WTC11 (cell line): Measurements from ENCODE around the gene JAKMIP1. TPM values are rescaled to one million over a fixed set of nuclear protein-coding genes. Genes with fewer than 3 reads are reported as not detected.

Source experiments
- ATAC-seq: fragments of 200-7000 bp; cut with Tn5 transposase; 2 replicates; pipeline ENCODE4 v1.10.0; 2021; ENCODE audit warnings: mild to moderate bottlenecking, moderate library complexity
- CTCF ChIA-PET: fragments of 300-600 bp; sonication (Branson Sonifier 250); formaldehyde crosslinking; loops from one replicate; lab custom pipeline; 2021; ENCODE audit warnings: antibody characterized with exemption; lab: Charles Lee
- POLR2A ChIA-PET: fragments of 350-600 bp; sonication (Branson Sonifier 250); formaldehyde crosslinking; loops from one replicate; lab custom pipeline; 2021; ENCODE audit warnings: antibody characterized with exemption; lab: Charles Lee
- DNase-seq: peaks from one replicate; pipeline ENCODE4 v3.0.0; 2021; ENCODE audit warnings: low spot score
- H3K27ac Mint-ChIP-seq: 2 replicates; pipeline ENCODE4 v1.8.0; 2021; ENCODE audit warnings: mixed read lengths
- H3K27me3 Mint-ChIP-seq: 2 replicates; pipeline ENCODE4 v1.8.0; 2021; ENCODE audit warnings: low read depth, mild to moderate bottlenecking, moderate library complexity, mixed read lengths
- H3K36me3 Mint-ChIP-seq: 2 replicates; pipeline ENCODE4 v1.8.0; 2021; ENCODE audit warnings: mixed read lengths
- H3K4me1 Mint-ChIP-seq: 2 replicates; pipeline ENCODE4 v1.8.0; 2022; ENCODE audit warnings: mixed read lengths
- H3K4me3 Mint-ChIP-seq: 2 replicates; pipeline ENCODE4 v1.8.0; 2021; ENCODE audit warnings: mild to moderate bottlenecking, moderate library complexity, mixed read lengths
- H3K9me3 Mint-ChIP-seq: 2 replicates; pipeline ENCODE4 v1.8.0; 2021; ENCODE audit warnings: mixed read lengths
- CBFB ChIP-seq: sonication (generic); formaldehyde crosslinking; IDR thresholded peaks from 2 replicates; pipeline ENCODE4 v1.8.1; 2022; ENCODE audit warnings: mild to moderate bottlenecking, low read depth, missing genetic modification reagents
- CREB1 ChIP-seq: sonication (generic); formaldehyde crosslinking; IDR thresholded peaks from 2 replicates; pipeline ENCODE4 v1.8.0; 2023; ENCODE audit warnings: mild to moderate bottlenecking, missing genetic modification reagents
- ELF4 ChIP-seq: sonication (generic); formaldehyde crosslinking; IDR thresholded peaks from 2 replicates; pipeline ENCODE4 v1.8.1; 2022; ENCODE audit warnings: low read depth, mild to moderate bottlenecking, moderate library complexity, missing genetic modification reagents
- FOXJ3 ChIP-seq: sonication (generic); formaldehyde crosslinking; IDR thresholded peaks from 2 replicates; pipeline ENCODE4 v1.9.0; 2021; ENCODE audit warnings: missing genetic modification reagents, mild to moderate bottlenecking, borderline replicate concordance
- FOXK1 ChIP-seq: sonication (generic); formaldehyde crosslinking; IDR thresholded peaks from 2 replicates; pipeline ENCODE4 v1.8.0; 2022; ENCODE audit warnings: mild to moderate bottlenecking, moderate library complexity, missing genetic modification reagents
- GTF2I ChIP-seq: fragments of 250-450 bp; sonication (Bioruptor Pico); conservative IDR thresholded peaks from 2 replicates; pipeline ENCODE4 v1.4.0; 2021; ENCODE audit warnings: mild to moderate bottlenecking
- HMGA2 ChIP-seq: fragments of 250-450 bp; sonication (Bioruptor Pico); IDR thresholded peaks from 2 replicates; pipeline ENCODE4 v1.4.0; 2021; ENCODE audit warnings: mild to moderate bottlenecking, moderate library complexity
- MAX ChIP-seq: sonication (generic); formaldehyde crosslinking; IDR thresholded peaks from 2 replicates; pipeline ENCODE4 v1.8.0; 2022; ENCODE audit warnings: mild to moderate bottlenecking, missing genetic modification reagents
- NFYB ChIP-seq: sonication (generic); formaldehyde crosslinking; conservative IDR thresholded peaks from 2 replicates; pipeline ENCODE4 v1.8.0; 2022; ENCODE audit warnings: low read depth, missing genetic modification reagents
- NR1H2 ChIP-seq: sonication (generic); formaldehyde crosslinking; IDR thresholded peaks from 2 replicates; pipeline ENCODE4 v1.9.0; 2021; ENCODE audit warnings: mild to moderate bottlenecking, moderate library complexity, missing genetic modification reagents
- PREB ChIP-seq: sonication (generic); formaldehyde crosslinking; IDR thresholded peaks from 2 replicates; pipeline ENCODE4 v1.8.1; 2022; ENCODE audit warnings: mild to moderate bottlenecking, missing genetic modification reagents, moderate library complexity, borderline replicate concordance
- RELA ChIP-seq: sonication (generic); formaldehyde crosslinking; IDR thresholded peaks from 2 replicates; pipeline ENCODE4 v1.8.1; 2022; ENCODE audit warnings: missing genetic modification reagents, mild to moderate bottlenecking, borderline replicate concordance
- SP1 ChIP-seq: sonication (generic); formaldehyde crosslinking; conservative IDR thresholded peaks from 2 replicates; pipeline ENCODE4 v1.8.1; 2022; ENCODE audit warnings: missing genetic modification reagents
- TEAD4 ChIP-seq: sonication (generic); formaldehyde crosslinking; IDR thresholded peaks from 2 replicates; pipeline ENCODE4 v1.8.0; 2022; ENCODE audit warnings: mild to moderate bottlenecking, missing genetic modification reagents
- ZBTB43 ChIP-seq: sonication (generic); formaldehyde crosslinking; IDR thresholded peaks from 2 replicates; pipeline ENCODE4 v1.8.1; 2023; ENCODE audit warnings: mild to moderate bottlenecking, missing genetic modification reagents
- ZNF121 ChIP-seq: sonication (generic); formaldehyde crosslinking; IDR thresholded peaks from 2 replicates; pipeline ENCODE4 v1.8.0; 2023; ENCODE audit warnings: missing genetic modification reagents
- ZNF138 ChIP-seq: sonication (generic); formaldehyde crosslinking; conservative IDR thresholded peaks from 2 replicates; pipeline ENCODE4 v1.8.1; 2022; ENCODE audit warnings: mild to moderate bottlenecking, moderate library complexity, missing genetic modification reagents
- ZNF232 ChIP-seq: sonication (generic); formaldehyde crosslinking; IDR thresholded peaks from 2 replicates; pipeline ENCODE4 v1.8.0; 2022; ENCODE audit warnings: mild to moderate bottlenecking, missing genetic modification reagents
- ZNF263 ChIP-seq: sonication (generic); formaldehyde crosslinking; IDR thresholded peaks from 2 replicates; pipeline ENCODE4 v1.8.1; 2022; ENCODE audit warnings: low read depth, mild to moderate bottlenecking, moderate library complexity, missing genetic modification reagents
- ZNF416 ChIP-seq: fragments of 250-450 bp; sonication (Bioruptor Pico); IDR thresholded peaks from 2 replicates; pipeline ENCODE4 v1.9.0; 2021; ENCODE audit warnings: mild to moderate bottlenecking, inconsistent platforms
- ZNF671 ChIP-seq: fragments of 250-450 bp; sonication (Bioruptor Pico); IDR thresholded peaks from 2 replicates; pipeline ENCODE4 v1.8.0; 2021; ENCODE audit warnings: mild to moderate bottlenecking
- ZSCAN18 ChIP-seq: fragments of 250-450 bp; sonication (Bioruptor Pico); IDR thresholded peaks from 2 replicates; pipeline ENCODE4 v2.1.2; 2022; ENCODE audit warnings: mild to moderate bottlenecking, moderate library complexity
- total RNA-seq: library from RNA; stranded (reverse); gene quantifications from 3 replicates; pipeline ENCODE4 v1.2.3, GENCODE V29; 2021

JAKMIP1 gene
- total RNA-seq, 1 experiment from 2014 or later: 4.0 TPM

GRCh38 chr4:6191448-6192130 is 8.8 kb downstream of the JAKMIP1 start:
- no peak overlapping the region for H3K4me3 Mint-ChIP-seq
- ChIA-PET CTCF (interaction anchor here (1.5 to 3.3 kb wide), 4 partner anchors 8 to 193 kb away, joined by 5 to 12 read pairs (median 6); partner anchors contain the start of gene JAKMIP1), POLR2A (interaction anchor here (1.7 kb wide), 1 partner anchor 9 kb away, joined by 4 read pairs; the partner anchor contains the start of gene JAKMIP1)
- no peaks in the 10 kb centered on the region; the same call in 1 of the 2 replicates for H3K27me3 Mint-ChIP-seq
- no peak for TF ChIP-seq GTF2I (CRISPR knock-in tag)
- TF ChIP-seq ZSCAN18: no peak
- TF ChIP-seq RELA: no peak
- TF ChIP-seq PREB (CRISPR knock-in tag): no peak
- no peak overlapping the region for H3K27ac Mint-ChIP-seq
- H3K4me1 Mint-ChIP-seq: peaks cover 27% of the 10 kb centered on the region
- no peaks in the 10 kb centered on the region; the same call in 1 of the 2 replicates for H3K9me3 Mint-ChIP-seq
- DNase-seq (no peak), ATAC-seq (no peak)
- peaks cover 7% of the 10 kb centered on the region; the same call in 1 of the 2 replicates for H3K36me3 Mint-ChIP-seq

GRCh38 chr4:6190486-6190885 is 9.9 kb downstream of the JAKMIP1 start:
- Mint-ChIP-seq H3K27ac (no peak overlapping the region), H3K4me3 (no peak overlapping the region), H3K4me1 (peaks cover 22% of the 10 kb centered on the region), H3K9me3 (no peaks in the 10 kb centered on the region; the same call in 1 of the 2 replicates), H3K36me3 (peaks cover 7% of the 10 kb centered on the region; the same call in 1 of the 2 replicates), H3K27me3 (no peaks in the 10 kb centered on the region; the same call in 1 of the 2 replicates)
- POLR2A ChIA-PET: interaction anchor here (1.7 kb wide), 1 partner anchor 10 kb away, joined by 4 read pairs; the partner anchor contains the start of gene JAKMIP1
- ATAC-seq (no peak), DNase-seq (no peak)
- CTCF ChIA-PET: interaction anchor here (1.5 to 3.3 kb wide), 4 partner anchors 10 to 192 kb away, joined by 5 to 12 read pairs (median 6); partner anchors contain the start of gene JAKMIP1
- no peak for TF ChIP-seq ZNF121 (CRISPR knock-in tag)
- no peak for TF ChIP-seq ZNF263
- no peak for TF ChIP-seq NFYB
- TF ChIP-seq ELF4 (CRISPR knock-in tag): no peak
- TF ChIP-seq PREB (CRISPR knock-in tag): no peak
- TF ChIP-seq MAX (CRISPR knock-in tag): no peak
- no peak for TF ChIP-seq FOXJ3
- no peak for TF ChIP-seq ZNF416 (CRISPR knock-in tag)

GRCh38 chr4:6189511-6189910 is 10.8 kb downstream of the JAKMIP1 start:
- POLR2A ChIA-PET: interaction anchor here (1.7 kb wide), 1 partner anchor 11 kb away, joined by 4 read pairs; the partner anchor contains the start of gene JAKMIP1
- DNase-seq: no peak
- H3K9me3 Mint-ChIP-seq: no peaks in the 10 kb centered on the region; the same call in 1 of the 2 replicates
- no peak for TF ChIP-seq SP1 (CRISPR knock-in tag)
- TF ChIP-seq TEAD4 (CRISPR knock-in tag): no peak
- no peak for TF ChIP-seq ZBTB43
- TF ChIP-seq CBFB (CRISPR knock-in tag): no peak
- no peak for TF ChIP-seq ZNF138 (CRISPR knock-in tag)
- TF ChIP-seq NR1H2 (CRISPR knock-in tag): no peak
- TF ChIP-seq CREB1 (CRISPR knock-in tag): no peak
- TF ChIP-seq ZNF232: no peak
- no peak for TF ChIP-seq ZNF671
- TF ChIP-seq HMGA2 (CRISPR knock-in tag): no peak
- no peak for TF ChIP-seq FOXK1 (CRISPR knock-in tag)
- no peaks in the 10 kb centered on the region; the same call in 1 of the 2 replicates for H3K27me3 Mint-ChIP-seq
- ATAC-seq: peak; percentile 88
- H3K4me1 Mint-ChIP-seq: peaks cover 16% of the 10 kb centered on the region
- peak overlapping the region; percentile 52; the same call in 1 of the 2 replicates for H3K27ac Mint-ChIP-seq
- no peak overlapping the region for H3K4me3 Mint-ChIP-seq
- CTCF ChIA-PET: interaction anchor here (0.8 to 3.3 kb wide), 4 partner anchors 9 to 61 kb away, joined by 3 to 12 read pairs (median 3); partner anchors contain the start of gene JAKMIP1
- H3K36me3 Mint-ChIP-seq: peaks cover 7% of the 10 kb centered on the region; the same call in 1 of the 2 replicates
